GM18907 (cell line): Measurements from ENCODE around the gene NCDN.

Experiments
- ATAC-seq: cut with Tn5 transposase; IDR thresholded peaks from one replicate; pipeline ENCODE4 v1.9.1; 2021; ENCODE audit warnings: mild to moderate bottlenecking, moderate library complexity; ENCODE audit not compliant: unreplicated experiment

Gene NCDN

GRCh38 chr1:35589516-35590427 is 32.2 kb downstream of the NCDN start:
- no peak for ATAC-seq

- ATAC-seq, result no peak
These were observed 33.0 kb downstream of the NCDN start for GRCh38 chr1:35590476-35591040.

- ATAC-seq, result no peak
These were observed 33.6 kb downstream of the NCDN start for GRCh38 chr1:35591211-35591610.

- no peak for ATAC-seq
These were observed 35.6 kb downstream of the NCDN start for GRCh38 chr1:35592991-35593769.

- no peak for ATAC-seq
These were observed 36.6 kb downstream of the NCDN start for GRCh38 chr1:35594005-35594760.

- ATAC-seq, result no peak
These were observed 38.1 kb downstream of the NCDN start for GRCh38 chr1:35595684-35596083.

GRCh38 chr1:35597870-35598269 is 40.3 kb downstream of the NCDN start:
- ATAC-seq, result no peak

GRCh38 chr1:35598895-35599294 is 41.3 kb downstream of the NCDN start:
- ATAC-seq, result no peak

GRCh38 chr1:35599411-35599810 is 41.8 kb downstream of the NCDN start:
- no peak for ATAC-seq

- no peak for ATAC-seq
These were observed 43.0 kb downstream of the NCDN start for GRCh38 chr1:35600593-35600992.

- ATAC-seq, result no peak
These were observed 45.9 kb downstream of the NCDN start for GRCh38 chr1:35603468-35603867.

GRCh38 chr1:35603941-35604340 is 46.3 kb downstream of the NCDN start:
- no peak for ATAC-seq

GRCh38 chr1:35605071-35605866 is 47.7 kb downstream of the NCDN start:
- ATAC-seq, result no peak

GRCh38 chr1:35605867-35606182 is 48.2 kb downstream of the NCDN start:
- ATAC-seq, result no peak

- no peak for ATAC-seq
These were observed 54.1 kb downstream of the NCDN start for GRCh38 chr1:35611655-35612054.

- no peak for ATAC-seq
These were observed 57.8 kb downstream of the NCDN start for GRCh38 chr1:35615440-35615839.
